ENCODE results near the gene THAP6. TPM values are rescaled to one million over a fixed set of nuclear protein-coding genes. Genes with fewer than 3 reads are reported as not detected.

THAP6 gene
- total RNA-seq, 1 experiment from 2014 or later, result 13.6 TPM

GRCh38 chr4:75566911-75567310 is 52.6 kb downstream of the THAP6 start:
- no peak for DNase-seq (ENCODE audit: low read depth in 1 of 2, low spot score in 2 of 2)

GRCh38 chr4:75567725-75568124 is 53.5 kb downstream of the THAP6 start:
- H3K27me3 ChIP-seq (replicated peaks), result 0 out of 2 replicates have a peak, but pooled peaks cover 4% of the 10 kb centered on the region
- no peak overlapping the region for H3K4me3 ChIP-seq
- H3K4me1 ChIP-seq (replicated peaks), result no peaks in the 10 kb centered on the region
- no peaks in the 10 kb centered on the region for H3K9me3 ChIP-seq (replicated peaks)
- DNase-seq (ENCODE audit: low read depth in 1 of 2, low spot score in 2 of 2), result no peak
- H3K36me3 ChIP-seq, result no peaks in the 10 kb centered on the region
- H3K27ac ChIP-seq, result no peak overlapping the region

More at GRCh38 chr4:75566911-75567310, 52.6 kb downstream of the THAP6 start:
- H3K36me3 ChIP-seq, result no peaks in the 10 kb centered on the region
- 0 out of 2 replicates have a peak, but pooled peaks cover 4% of the 10 kb centered on the region for H3K27me3 ChIP-seq (replicated peaks)
- H3K4me3 ChIP-seq, result no peak overlapping the region
- no peaks in the 10 kb centered on the region for H3K4me1 ChIP-seq (replicated peaks)
- H3K27ac ChIP-seq, result no peak overlapping the region
- no peaks in the 10 kb centered on the region for H3K9me3 ChIP-seq (replicated peaks)

Other genes with a start within 250 kb of the THAP6 start
- gene RCHY1, start 70 bp upstream of the THAP6 start, total RNA-seq (2014; rRNA removed; shearing (Covaris generic)), result 23.2 and 34.0 TPM in 2 replicates
- gene ODAPH, start 41.6 kb downstream of the THAP6 start, total RNA-seq (2014; rRNA removed; shearing (Covaris generic)), result not detected in 2 replicates
- gene CDKL2, start 116.1 kb downstream of the THAP6 start, total RNA-seq (2014; rRNA removed; shearing (Covaris generic)), result 0.37 and 0.78 TPM in 2 replicates
- 116 and 129 TPM in 2 replicates for gene G3BP2, start 158.9 kb downstream of the THAP6 start, total RNA-seq (2014; rRNA removed; shearing (Covaris generic))
- 54.6 and 78.3 TPM in 2 replicates for gene USO1, start 210.1 kb downstream of the THAP6 start, total RNA-seq (2014; rRNA removed; shearing (Covaris generic))

Data from SJSA1 (cell line).